Middle frontal gyrus (tissue), 1 donor: ENCODE data around the gene CBY1.

Source experiments
- DNase-seq: peaks from one replicate; pipeline ENCODE4 v3.0.0-alpha.2; 2015; ENCODE audit warnings: low spot score; ENCODE audit errors: extremely low spot score

Gene CBY1

DNA sequence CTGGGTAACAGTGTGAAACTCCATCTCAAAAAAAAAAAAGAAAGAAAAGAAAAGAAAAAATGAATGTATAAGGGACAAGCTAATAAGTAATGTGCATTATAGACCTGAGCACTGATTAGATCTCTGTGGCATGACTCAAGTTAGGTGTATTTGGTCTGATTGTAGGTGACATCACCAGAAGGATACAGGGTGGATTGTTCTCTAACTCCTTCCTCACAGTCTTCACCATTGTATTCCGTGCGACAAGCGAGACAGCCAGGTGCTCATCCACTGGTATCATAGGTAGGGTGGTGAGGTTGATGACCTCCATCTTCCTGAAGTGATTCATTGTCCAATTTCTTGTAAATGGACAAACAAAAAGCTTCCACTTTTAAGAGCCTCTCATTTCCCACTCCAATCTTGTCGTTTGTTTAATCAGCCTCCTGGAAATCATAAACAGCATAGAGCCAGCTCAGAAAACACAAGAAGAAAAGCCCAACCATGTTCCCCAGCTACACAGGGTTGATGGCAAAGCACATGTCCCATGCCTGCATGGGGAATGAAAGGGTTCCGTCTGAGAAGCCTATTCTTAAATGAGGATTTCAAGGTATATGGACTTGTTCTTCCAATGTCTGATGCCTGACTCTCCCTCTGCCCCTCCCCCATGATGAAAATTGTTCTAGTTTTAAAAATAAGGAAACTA is 6.5 kb upstream of the CBY1 start:
- no peak for DNase-seq

DNA sequence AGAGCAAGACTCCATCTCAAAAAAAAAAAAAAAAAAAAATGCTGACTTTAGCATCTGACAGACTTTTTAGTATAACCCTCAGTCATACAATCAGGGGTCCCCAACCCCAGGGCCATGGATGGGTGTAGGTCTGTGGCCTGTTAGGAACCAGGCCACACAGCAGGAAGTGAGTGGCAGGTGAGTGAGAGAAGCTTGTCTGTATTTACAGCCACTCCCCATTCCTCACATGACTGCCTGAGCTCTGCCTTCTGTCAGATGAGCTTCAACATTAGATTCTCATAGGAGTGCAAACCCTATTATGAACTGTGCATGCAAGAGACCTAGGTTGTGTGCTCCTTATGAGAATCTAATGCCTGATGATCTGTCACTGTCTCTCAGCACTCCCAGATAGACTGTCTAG is 3.6 kb upstream of the CBY1 start:
- DNase-seq, result no peak

DNA sequence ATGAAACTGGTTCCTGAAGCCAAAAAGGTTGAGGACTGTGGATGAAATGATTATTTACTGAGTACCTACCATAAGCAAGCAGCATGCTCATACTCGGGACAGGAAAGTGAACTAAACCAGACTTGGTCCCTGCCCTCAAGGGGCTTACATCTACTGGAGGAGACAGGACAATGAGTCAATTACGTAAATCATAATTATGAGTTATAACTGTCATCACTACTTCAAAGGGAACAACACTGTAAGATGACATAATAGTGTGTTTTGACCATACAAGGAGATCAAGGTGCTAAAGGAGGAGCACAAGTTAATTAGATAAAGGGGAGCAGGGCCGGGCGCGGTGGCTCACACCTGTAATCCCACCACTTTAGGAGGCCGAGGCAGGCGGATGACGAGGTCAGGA is 2.7 kb upstream of the CBY1 start:
- no peak for DNase-seq

DNA sequence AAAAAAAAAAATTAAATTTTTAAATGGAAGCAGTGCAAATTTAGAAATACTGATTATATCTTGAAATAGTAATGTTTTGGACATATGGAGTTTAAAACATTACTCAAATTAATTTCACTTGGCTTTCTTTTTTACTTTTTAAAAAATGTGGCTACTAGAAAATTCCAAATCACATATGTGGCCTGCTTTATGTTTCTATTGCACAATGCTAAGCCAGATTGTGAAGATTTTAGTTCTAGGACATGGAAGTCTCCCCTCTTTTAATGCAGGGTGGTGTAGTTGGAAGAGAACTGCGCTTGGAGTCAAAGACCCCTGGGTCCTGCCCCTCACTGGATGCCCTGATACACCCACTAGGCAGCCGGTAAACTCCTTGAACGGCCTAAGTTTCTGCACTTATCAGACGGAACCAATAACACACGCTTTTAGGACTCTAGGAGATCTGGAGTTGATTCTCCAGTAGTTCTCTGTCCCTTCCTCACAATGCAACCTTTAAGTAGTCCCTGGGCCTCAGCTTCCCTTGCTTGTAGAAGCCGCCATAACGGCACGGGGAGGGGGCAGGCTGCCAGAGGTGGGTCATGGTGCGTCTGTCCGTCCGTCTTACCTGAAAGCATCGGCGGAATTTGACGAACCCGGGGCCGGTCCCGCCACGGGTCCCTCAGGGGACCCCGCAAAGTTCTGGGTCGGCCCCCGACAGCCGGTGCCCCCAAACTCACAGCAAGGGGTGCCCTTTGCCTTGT is 751 bp upstream of the CBY1 start:
- DNase-seq, result no peak

DNA sequence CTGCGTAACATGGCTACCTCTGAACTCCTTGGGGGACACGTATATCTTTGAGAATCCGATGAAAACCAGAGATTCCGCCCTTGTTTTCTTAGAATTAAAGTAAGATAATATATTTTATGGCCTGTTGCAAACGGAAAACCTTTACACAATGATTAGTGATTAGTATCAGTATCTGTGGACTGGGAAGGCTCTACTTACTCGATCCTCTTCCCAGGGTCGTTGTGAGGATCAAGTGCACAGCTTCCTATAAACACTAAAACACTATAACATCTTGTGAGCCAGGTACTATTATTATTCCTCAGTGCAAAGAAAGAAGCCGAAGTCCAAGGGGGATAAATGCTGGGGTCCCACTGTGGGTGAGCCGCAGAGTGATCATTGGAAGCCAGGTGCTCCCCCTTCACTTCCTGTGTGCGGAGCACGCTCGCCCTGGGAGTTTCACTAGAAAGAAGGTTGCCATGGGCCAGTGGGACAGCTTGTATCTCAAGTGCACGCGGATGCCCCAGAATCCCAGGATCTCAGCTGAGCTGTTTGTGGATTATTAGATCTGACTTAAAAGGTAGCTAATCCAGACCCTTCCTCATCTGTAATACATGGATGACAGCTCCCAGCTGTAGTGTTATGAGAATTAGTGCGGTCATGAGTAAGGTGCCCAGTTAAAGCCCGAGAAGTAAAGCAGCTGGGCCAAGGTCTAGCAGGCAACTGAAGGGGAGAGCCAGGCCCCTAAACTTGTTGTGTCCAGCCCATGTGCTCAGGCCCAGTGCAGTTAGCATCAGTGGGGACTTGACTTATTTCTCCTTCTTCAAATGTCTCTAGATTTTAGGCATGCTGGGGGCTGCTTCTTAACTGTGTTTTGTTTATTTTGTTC is 839 bp downstream of the CBY1 start:
- no peak for DNase-seq

DNA sequence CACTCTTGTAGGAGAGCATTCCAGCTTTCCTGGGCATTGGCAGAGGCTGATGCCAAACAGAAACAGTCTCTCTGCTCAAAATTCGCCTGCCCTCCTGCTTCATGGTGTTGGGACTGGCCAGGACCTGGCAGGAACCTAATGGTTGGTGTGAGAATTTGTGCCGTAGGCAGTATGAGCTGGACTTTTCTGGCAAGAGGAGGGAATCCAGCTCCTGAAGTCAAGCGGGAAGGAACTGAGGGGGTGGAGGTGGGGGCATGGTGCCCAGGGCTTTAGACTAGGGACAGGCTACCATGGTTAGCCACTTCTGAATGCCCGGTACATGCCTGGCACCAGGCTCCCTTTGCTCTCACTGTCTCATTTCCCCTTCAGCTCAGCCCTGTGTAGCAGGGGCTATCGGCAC is 18.4 kb downstream of the CBY1 start:
- DNase-seq, result no peak

DNA sequence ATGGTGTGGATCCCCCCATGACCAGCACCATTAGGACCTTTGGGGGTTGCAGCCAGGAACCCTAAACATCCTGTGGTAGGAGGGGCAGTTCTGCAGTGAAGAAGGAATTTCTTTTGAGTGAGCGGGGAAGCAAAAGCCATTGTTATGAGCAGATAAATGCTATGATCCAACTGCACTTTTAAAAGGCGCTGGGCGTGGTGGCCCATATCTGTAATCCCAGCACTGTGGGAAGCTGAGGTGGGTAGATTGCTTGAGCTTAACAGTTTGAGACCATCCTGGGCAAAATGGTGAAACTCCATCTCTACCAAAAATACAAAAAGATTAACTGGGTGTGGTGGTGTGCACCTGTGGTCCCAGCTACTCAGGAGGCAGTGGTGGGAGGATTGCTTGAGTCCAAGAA is 19.4 kb downstream of the CBY1 start:
- no peak for DNase-seq

DNA sequence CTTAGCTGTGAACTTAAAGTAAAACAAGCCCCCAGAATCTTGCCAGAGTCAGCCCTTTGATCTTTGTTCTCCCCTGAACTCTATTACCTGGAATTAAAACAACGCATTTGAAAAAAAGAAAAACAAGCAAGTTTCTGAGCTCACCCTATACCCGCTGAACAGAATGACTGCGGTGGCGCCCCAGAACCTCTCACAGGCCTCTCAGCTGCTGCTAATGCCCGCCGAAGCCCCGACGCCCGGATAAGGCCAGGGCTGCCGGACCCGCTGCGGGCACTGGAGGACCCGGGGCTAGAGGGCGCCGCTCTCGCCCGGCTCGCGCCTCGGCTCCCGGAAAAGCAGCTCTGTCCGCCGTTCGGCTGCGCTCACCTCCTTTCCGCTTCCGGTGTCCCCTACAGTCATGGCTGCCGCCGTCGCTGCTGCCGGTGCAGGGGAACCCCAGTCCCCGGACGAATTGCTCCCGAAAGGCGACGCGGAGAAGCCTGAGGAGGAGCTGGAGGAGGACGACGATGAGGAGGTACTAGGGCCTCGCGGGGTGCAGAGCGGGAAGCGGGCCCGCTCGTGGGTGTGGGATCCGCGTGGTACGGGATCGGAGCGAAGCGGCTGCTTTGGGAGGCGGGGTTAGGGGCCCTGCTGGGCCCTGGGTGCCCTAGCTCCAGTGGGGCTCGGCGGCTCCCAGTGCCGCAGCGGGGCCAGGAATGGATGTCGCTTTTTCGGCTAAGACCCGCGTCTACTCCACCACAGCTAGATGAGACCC is 25.3 kb downstream of the CBY1 start, which contains the start of gene TOMM22:
Gene TOMM22, plus strand, starts transcription at position 376 of the 754 bp plus-strand sequence. Its CDS starts 22 bp downstream, at position 398.
- peak; percentile 82 for DNase-seq

DNA sequence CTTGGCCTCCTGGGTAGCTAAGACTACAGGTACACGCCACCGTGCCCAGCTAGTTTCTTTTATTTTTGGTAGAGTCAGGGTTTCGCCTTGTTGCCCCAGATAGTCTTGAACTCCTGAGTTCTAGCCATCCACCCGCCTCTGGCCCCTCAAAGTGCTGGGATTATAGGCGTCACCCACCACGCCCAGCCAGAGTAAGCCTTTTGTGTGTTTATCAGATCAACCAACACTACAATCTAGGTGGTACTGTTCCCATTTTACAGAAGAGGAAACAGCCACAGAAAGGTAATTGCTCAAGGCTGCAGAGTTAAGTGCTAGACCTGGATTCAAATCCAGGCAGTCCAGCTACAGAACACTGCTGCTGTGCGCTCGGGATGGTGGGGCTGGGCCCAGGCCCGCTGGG is 28.5 kb downstream of the CBY1 start:
- DNase-seq, result no peak

DNA sequence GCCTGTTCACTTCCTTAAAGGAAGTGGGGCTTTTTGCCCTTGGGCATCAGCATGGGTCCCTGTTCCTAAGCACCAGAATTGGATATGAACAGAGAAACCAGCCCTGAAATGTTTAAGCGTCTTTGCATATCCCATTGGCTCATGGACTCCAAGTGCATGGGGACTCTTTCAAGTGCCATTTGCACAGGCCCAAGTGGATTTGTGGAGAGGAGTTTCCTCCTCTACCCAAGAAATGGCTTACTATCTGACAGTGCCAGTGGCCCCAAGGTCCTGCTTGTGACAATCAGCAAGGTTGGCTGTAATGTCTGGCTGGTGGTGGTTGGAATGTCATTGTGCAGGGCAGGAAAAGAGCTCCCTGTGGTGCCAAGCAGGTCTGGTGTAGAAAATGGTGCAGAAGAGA is 29.3 kb downstream of the CBY1 start:
- no peak for DNase-seq

DNA sequence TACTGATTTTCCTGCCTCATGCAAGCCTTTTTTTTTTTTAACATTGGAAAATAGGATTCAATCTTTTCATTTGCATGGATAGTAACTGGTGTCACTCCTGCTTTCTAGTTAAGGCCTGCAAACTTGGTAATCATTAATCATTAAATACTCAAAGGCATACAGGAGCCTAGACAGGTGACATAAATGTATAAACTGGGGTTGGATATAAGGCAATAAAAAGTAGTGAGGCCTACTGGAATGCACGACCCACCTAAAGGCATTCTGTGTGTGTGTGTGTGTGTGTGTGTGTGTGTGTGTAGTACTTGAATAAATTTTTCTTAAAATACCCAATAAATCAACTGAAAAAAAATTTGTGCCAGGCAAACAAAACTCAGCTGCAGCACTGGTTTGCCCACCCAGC is 33.2 kb downstream of the CBY1 start:
- DNase-seq, result no peak

DNA sequence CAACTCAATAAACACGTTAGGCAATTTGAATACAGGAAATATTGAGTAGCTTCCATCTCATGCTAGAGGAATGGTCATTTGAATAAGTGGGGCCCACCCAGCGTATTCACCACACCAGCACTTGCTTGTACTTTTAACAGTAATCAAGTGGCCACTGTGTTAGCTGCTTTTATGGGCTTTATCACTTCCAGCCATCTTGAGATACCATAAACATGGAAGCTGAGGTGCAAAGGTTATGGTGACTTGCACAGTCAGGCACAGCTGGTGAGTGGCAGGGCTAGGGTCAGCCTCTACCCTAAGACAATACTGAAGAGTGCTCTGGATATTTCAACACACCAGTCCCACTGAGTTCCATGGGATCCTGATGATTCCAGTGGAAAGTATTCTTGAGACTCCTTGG is 37.6 kb downstream of the CBY1 start:
- DNase-seq, result no peak

DNA sequence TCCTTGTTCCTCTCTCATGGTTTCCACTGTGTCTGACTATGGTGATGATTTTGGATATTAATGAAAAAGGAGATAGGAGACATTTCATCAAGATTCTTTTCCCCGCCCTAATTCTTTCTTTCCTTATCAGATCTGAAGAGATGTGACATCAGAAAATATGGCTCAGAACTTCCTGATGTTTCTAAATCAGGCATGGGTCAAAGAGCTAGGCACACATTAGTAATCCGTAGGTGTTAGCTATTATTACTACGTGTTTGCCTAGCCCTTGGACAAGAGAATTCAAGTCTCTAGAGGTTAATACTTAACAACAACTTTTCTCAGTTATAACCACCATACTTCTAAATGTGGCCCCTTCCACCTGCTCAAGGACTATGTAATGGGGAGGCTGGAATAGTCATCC is 38.5 kb downstream of the CBY1 start:
- DNase-seq, result no peak

DNA sequence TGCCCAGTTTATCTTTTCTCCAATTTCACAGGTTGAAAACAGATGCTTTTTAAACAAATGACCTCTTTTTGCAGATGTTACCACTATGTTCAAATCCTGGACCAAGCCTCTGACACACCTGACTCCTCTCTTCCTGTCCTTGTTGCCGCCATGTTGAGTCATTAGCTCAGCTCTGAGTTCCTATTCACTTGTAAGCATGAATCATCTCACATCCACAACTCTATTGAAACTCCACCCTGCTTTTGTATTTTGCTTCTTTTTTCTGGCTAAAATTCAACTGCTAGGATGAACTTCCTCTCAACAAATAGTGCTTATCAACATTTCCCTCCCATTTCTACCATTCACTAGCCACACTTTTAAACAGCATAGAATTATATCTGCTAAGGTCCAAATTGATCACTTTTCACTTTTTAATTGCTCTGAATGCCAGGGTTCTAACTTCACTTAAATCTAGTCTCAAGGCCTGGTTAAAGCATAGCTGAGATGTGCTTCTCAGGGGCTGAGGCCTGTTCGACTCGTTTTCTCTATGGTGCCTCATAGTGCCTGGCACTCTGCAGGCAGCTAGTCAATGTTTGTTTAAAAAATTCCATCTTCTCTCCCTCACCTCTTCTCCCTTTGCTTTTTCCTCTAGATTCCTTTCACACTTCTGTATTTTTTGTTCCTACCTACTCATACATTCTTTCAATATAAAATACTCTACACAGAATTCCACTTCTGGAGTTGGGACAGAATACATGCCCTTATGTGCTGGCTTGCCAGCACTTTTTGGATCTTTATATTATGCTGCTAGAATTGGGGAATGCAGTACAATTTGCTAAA is 40.4 kb downstream of the CBY1 start:
- DNase-seq, result no peak

DNA sequence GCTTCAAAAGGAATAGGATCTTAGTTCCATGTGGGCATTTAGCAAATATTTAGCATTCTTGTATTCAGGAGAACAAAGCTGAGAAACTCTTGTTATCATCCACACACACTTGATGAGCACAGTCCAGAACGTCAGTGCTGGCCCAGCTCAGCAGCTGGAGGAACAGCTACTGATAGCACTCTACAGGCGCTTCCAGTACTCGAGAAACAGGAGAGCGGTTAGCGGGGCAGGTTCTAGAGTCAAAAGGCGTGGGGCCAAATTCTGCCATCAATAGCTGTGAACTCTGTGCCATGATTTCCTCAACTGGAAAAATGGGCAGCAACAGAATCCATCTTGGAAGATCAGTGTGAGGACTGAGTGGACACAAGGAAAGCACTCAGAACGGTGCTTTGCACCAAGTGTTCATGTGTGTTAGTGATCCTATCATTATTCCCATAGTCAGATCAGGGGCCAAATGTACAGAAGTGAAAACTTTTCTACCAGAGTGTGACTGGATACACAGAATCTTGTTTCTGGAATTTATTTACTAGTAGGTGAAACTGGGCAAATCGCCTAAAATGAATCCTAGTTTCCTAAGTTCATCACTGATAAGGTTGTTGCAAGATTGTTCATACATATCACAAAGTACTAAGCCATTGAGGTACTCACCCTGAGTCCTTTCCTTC is 41.1 kb downstream of the CBY1 start:
- DNase-seq, result no peak

DNA sequence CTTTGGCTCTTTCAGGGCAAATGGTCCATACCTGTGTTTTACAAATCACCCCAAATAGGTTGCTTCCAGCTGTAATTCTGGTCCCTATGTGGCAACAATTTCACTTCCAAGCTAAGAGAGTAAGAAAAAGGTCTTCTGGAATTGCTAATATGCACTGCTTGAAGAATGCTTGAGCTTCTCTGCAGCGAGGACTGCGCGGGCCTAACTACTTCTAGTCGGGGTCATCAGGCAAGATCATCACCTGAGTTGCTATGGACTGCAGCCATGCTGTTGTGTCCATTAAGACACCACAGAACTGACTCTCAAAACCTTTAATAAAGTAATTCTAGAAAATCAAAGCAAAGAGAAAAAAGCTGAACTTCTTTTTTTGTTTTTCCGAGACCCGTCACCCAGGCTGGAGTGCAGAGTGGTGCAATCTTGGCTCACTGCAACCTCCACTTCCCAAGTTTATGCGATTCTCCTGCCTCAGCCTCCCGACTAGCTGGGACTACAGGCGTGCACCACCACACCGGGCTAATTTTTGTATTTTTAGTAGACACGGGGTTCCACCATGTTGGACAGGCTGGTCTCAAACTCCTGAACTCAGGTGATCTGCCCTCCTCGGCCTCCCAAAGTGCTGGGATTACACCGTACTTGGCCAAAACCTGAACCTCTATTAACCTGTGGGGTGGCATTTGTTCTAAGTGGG is 42.1 kb downstream of the CBY1 start:
- no peak for DNase-seq

DNA sequence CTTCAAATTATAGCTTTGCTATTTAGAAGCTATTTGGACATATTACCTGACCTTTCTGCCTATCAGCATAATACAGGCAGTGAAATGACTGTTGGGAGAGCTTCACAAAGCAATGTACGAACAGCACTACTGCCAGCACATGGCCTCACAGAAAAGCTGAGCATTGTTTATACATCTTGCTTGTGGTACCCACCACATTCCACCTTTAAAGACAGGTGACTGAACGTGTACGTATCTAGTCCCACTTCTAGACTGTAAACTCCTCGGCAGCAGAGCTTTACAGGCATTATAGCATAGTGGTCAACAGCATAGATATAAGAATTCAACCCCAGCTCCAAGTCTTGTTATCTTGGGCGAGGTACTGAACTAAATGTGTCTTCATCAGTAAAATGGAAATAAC is 42.7 kb downstream of the CBY1 start:
- DNase-seq, result no peak

DNA sequence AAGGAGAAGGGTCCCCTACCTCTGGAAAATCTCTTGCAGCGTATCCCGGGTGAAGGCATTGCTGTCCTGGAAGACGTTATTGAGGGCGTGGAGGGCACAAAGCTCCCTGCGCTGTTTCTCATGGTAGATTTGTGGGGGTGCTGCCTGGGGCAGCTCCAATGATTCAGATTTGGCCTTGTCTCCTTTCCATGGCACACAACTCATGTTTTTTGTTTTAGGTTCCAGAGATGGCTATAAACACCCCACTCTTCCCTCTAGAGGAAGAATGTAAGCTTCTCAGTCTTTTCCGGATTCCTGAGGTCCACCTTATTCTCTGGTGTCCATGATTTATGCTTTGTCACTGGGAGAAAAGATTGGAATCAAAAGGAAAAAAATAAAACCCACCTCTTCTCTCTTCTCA is 43.3 kb downstream of the CBY1 start:
- no peak for DNase-seq

DNA sequence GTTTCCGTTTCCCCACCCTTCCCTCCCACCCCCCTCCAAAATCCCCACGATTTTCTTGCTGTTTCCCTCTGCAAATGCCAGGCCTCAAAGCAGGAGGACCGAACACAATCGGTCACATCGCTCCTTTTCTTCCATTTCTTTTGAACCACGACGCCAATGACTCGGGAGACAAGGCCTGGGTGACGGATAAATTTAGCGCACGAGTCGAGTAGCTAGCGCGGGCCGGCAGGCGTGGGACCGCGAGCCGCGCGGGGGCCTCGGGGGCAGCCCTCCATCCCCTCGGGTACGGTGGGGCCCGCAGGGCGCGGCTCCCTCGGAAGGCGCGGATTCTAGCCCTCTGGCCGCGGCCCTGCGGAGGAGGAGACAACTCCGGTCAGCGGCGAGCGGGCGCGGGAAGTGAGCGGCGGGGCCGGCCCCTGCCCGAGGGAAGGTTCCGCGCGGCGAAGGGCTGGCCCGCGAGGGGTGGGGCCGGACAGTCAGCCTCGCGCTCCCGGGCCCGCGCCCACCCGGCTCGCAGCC is 43.9 kb downstream of the CBY1 start:
- DNase-seq, result no peak
